ENCODE measurements around the gene CDH13. TPM values are rescaled to one million over a fixed set of nuclear protein-coding genes. Genes with fewer than 3 reads are reported as not detected.
A peak's percentile ranks its signal among the peaks of the same experiment; 100 is the strongest.
"Not testable (repeated sequence)": the region's sequence is repeated elsewhere in the genome, so short reads cannot be mapped to it uniquely, and the experiment has no call there.

CDH13 gene
- total RNA-seq, 1 experiment from 2014 or later: 34.5 TPM

- Histone ChIP-seq H3K27me3 (no peaks in the 10 kb centered on the region), H3K4me1 (no peaks in the 10 kb centered on the region), H3K9me3 (replicated peaks) (no peaks in the 10 kb centered on the region), H3K27ac (no peak overlapping the region), H3K36me3 (no peaks in the 10 kb centered on the region), H3K4me3 (no peak overlapping the region)
- DNase-seq: no peak
These were observed 291.3 kb downstream of the CDH13 start for GRCh38 chr16:82917886-82918595.

GRCh38 chr16:82924075-82924854, 297.5 kb downstream of the CDH13 start:
- H3K9me3 ChIP-seq (replicated peaks): no peaks in the 10 kb centered on the region
- no peaks in the 10 kb centered on the region for H3K4me1 ChIP-seq
- DNase-seq: no peak

GRCh38 chr16:82926500-82926899, 299.7 kb downstream of the CDH13 start:
- no peak for DNase-seq

More at GRCh38 chr16:82924075-82924854, 297.5 kb downstream of the CDH13 start:
- Histone ChIP-seq H3K4me3 (no peak overlapping the region), H3K36me3 (no peaks in the 10 kb centered on the region), H3K27ac (no peak overlapping the region), H3K27me3 (no peaks in the 10 kb centered on the region)

GRCh38 chr16:82933933-82934332, 307.2 kb downstream of the CDH13 start:
- peak in 1 of 2 experiments; percentile 4 for DNase-seq
- H3K9me3 ChIP-seq (replicated peaks); H3K27ac ChIP-seq; H3K27me3 ChIP-seq; H3K36me3 ChIP-seq; H3K4me3 ChIP-seq: not testable (repeated sequence)
- peaks cover 29% of the 10 kb centered on the region for H3K4me1 ChIP-seq

More at GRCh38 chr16:82926500-82926899, 299.7 kb downstream of the CDH13 start:
- no peaks in the 10 kb centered on the region for H3K27me3 ChIP-seq
- H3K36me3 ChIP-seq: no peaks in the 10 kb centered on the region
- H3K27ac ChIP-seq: no peak overlapping the region
- H3K4me3 ChIP-seq: no peak overlapping the region
- no peaks in the 10 kb centered on the region for H3K4me1 ChIP-seq
- no peaks in the 10 kb centered on the region for H3K9me3 ChIP-seq (replicated peaks)

- peak overlapping the region; percentile 64; the same call in 1 of the 2 replicates for H3K27ac ChIP-seq
- H3K4me1 ChIP-seq: peaks cover 31% of the 10 kb centered on the region
- no peaks in the 10 kb centered on the region for H3K36me3 ChIP-seq
- no peak overlapping the region for H3K4me3 ChIP-seq
- no peaks in the 10 kb centered on the region for H3K9me3 ChIP-seq (replicated peaks)
- H3K27me3 ChIP-seq: no peaks in the 10 kb centered on the region
- peak; percentile 6 to 24 for DNase-seq
These were observed 309.0 kb downstream of the CDH13 start for GRCh38 chr16:82935766-82936165.

GRCh38 chr16:82936941-82937551, 310.3 kb downstream of the CDH13 start:
- Histone ChIP-seq H3K4me1 (peaks cover 31% of the 10 kb centered on the region), H3K9me3 (replicated peaks) (no peaks in the 10 kb centered on the region), H3K4me3 (no peak overlapping the region), H3K27ac (peak overlapping the region; percentile 64), H3K27me3 (no peaks in the 10 kb centered on the region), H3K36me3 (no peaks in the 10 kb centered on the region)
- DNase-seq: peak; percentile 26 to 55

GRCh38 chr16:82937926-82938520, 311.3 kb downstream of the CDH13 start:
- peak in 1 of 2 experiments; percentile 2 for DNase-seq
- H3K9me3 ChIP-seq (replicated peaks): no peaks in the 10 kb centered on the region
- H3K4me3 ChIP-seq: no peak overlapping the region
- H3K27ac ChIP-seq: peak overlapping the region; percentile 64
- H3K4me1 ChIP-seq: peaks cover 31% of the 10 kb centered on the region
- H3K27me3 ChIP-seq: no peaks in the 10 kb centered on the region
- H3K36me3 ChIP-seq: no peaks in the 10 kb centered on the region

- H3K27ac ChIP-seq: no peak overlapping the region
- H3K9me3 ChIP-seq (replicated peaks): no peaks in the 10 kb centered on the region
- DNase-seq: no peak
- no peaks in the 10 kb centered on the region for H3K27me3 ChIP-seq
- peaks cover 7% of the 10 kb centered on the region for H3K4me1 ChIP-seq
- H3K4me3 ChIP-seq: no peak overlapping the region
- H3K36me3 ChIP-seq: no peaks in the 10 kb centered on the region
These were observed 316.6 kb downstream of the CDH13 start for GRCh38 chr16:82943371-82943770.

GRCh38 chr16:82945420-82946101, 318.8 kb downstream of the CDH13 start:
- Histone ChIP-seq H3K4me1 (no peaks in the 10 kb centered on the region), H3K27ac (no peak overlapping the region), H3K4me3 (no peak overlapping the region), H3K27me3 (no peaks in the 10 kb centered on the region), H3K9me3 (replicated peaks) (no peaks in the 10 kb centered on the region), H3K36me3 (no peaks in the 10 kb centered on the region)
- no peak for DNase-seq

GRCh38 chr16:82947698-82948097, 320.9 kb downstream of the CDH13 start:
- Histone ChIP-seq H3K36me3 (no peaks in the 10 kb centered on the region), H3K9me3 (replicated peaks) (no peaks in the 10 kb centered on the region), H3K27ac (no peak overlapping the region), H3K4me1 (no peaks in the 10 kb centered on the region), H3K27me3 (no peaks in the 10 kb centered on the region), H3K4me3 (no peak overlapping the region)
- no peak for DNase-seq

- no peak overlapping the region for H3K27ac ChIP-seq
- H3K36me3 ChIP-seq: no peaks in the 10 kb centered on the region
- H3K4me1 ChIP-seq: no peaks in the 10 kb centered on the region
- no peaks in the 10 kb centered on the region for H3K27me3 ChIP-seq
- H3K4me3 ChIP-seq: no peak overlapping the region
- no peak for DNase-seq
- no peaks in the 10 kb centered on the region for H3K9me3 ChIP-seq (replicated peaks)
These were observed 322.2 kb downstream of the CDH13 start for GRCh38 chr16:82949016-82949415.

- no peak for DNase-seq
- no peaks in the 10 kb centered on the region for H3K27me3 ChIP-seq
- no peaks in the 10 kb centered on the region for H3K9me3 ChIP-seq (replicated peaks)
- no peaks in the 10 kb centered on the region for H3K4me1 ChIP-seq
- H3K27ac ChIP-seq: no peak overlapping the region
- H3K4me3 ChIP-seq: no peak overlapping the region
- H3K36me3 ChIP-seq: no peaks in the 10 kb centered on the region
These were observed 326.7 kb downstream of the CDH13 start for GRCh38 chr16:82953517-82953916.

GRCh38 chr16:82954224-82954929, 327.6 kb downstream of the CDH13 start:
- DNase-seq: no peak
- Histone ChIP-seq H3K36me3 (no peaks in the 10 kb centered on the region), H3K4me3 (no peak overlapping the region), H3K4me1 (no peaks in the 10 kb centered on the region), H3K9me3 (replicated peaks) (no peaks in the 10 kb centered on the region), H3K27ac (no peak overlapping the region), H3K27me3 (no peaks in the 10 kb centered on the region)

Measured in SJCRH30 (cell line).